OCI-LY7 (cell line): ENCODE results near the gene EEF1A2. TPM values are rescaled to one million over a fixed set of nuclear protein-coding genes. Genes with fewer than 3 reads are reported as not detected.

Source experiments
- BruUV-seq: library from RNA; stranded (reverse); fragments of 400-500 nt; replicated peaks from 2 replicates; lab custom pipeline; 2021; lab: Mats Ljungman, UMichigan
- CTCF ChIA-PET: fragments of 300-600 bp; sonication (Branson Sonifier 250); formaldehyde crosslinking; loops from one replicate; lab custom pipeline; 2022; ENCODE audit warnings: antibody characterized with exemption; ENCODE audit not compliant: unreplicated experiment; lab: Charles Lee
- POLR2A ChIA-PET: fragments of 300-600 bp; sonication (Branson Sonifier 250); formaldehyde crosslinking; loops from one replicate; lab custom pipeline; 2022; ENCODE audit warnings: antibody characterized with exemption; lab: Charles Lee
- DNase-seq: peaks from one replicate; pipeline ENCODE4 v3.0.0-alpha.2; 2015; ENCODE audit warnings: low spot score
- H2AFZ ChIP-seq: fragments of 200-600 bp; sonication (generic), shearing (Covaris generic); 2 replicates; pipeline ENCODE4 v1.6.1; 2014; ENCODE audit warnings: mild to moderate bottlenecking, antibody characterized with exemption, low read length, moderate library complexity
- H3K27ac ChIP-seq: fragments of 200-600 bp; sonication (generic); 2 replicates; pipeline ENCODE4 v1.5.1; 2014; ENCODE audit warnings: mixed run types, low read depth, mild to moderate bottlenecking, moderate library complexity, low read length, inconsistent platforms; ENCODE audit not compliant: poor library complexity, severe bottlenecking
- H3K36me3 ChIP-seq: fragments of 200-600 bp; sonication (generic); 2 replicates; pipeline ENCODE4 v1.6.1; 2014; ENCODE audit warnings: mild to moderate bottlenecking, antibody characterized with exemption, low read length, moderate library complexity, mixed read lengths; ENCODE audit not compliant: insufficient read depth
- H3K4me1 ChIP-seq: fragments of 200-600 bp; sonication (generic); 2 replicates; pipeline ENCODE4 v1.5.1; 2014; ENCODE audit warnings: mild to moderate bottlenecking, low read length; ENCODE audit not compliant: insufficient read depth, poor library complexity, severe bottlenecking
- H3K4me2 ChIP-seq: fragments of 200-600 bp; sonication (generic); 2 replicates; pipeline ENCODE4 v1.6.1; 2014; ENCODE audit warnings: mild to moderate bottlenecking, low read length
- H3K4me3 ChIP-seq: fragments of 200-600 bp; sonication (generic); 2 replicates; pipeline ENCODE4 v1.5.1; 2014; ENCODE audit warnings: mild to moderate bottlenecking, low read depth, low read length; ENCODE audit not compliant: poor library complexity, severe bottlenecking
- H3K79me2 ChIP-seq: fragments of 200-600 bp; sonication (generic); 2 replicates; pipeline ENCODE4 v1.6.1; 2016; ENCODE audit warnings: low read depth, mild to moderate bottlenecking, low read length, moderate library complexity, mixed read lengths; ENCODE audit not compliant: insufficient read depth
- H3K9me2 ChIP-seq: fragments of 200-600 bp; sonication (generic); 2 replicates; pipeline ENCODE4 v1.6.1; 2016; ENCODE audit warnings: mild to moderate bottlenecking, low read length, mixed read lengths; ENCODE audit not compliant: insufficient read depth
- H3K9me3 ChIP-seq: fragments of 200-600 bp; sonication (generic); 2 replicates; pipeline ENCODE4 v1.6.1; 2014; ENCODE audit warnings: mild to moderate bottlenecking, mixed run types, low read length, mixed read lengths
- H4K20me1 ChIP-seq: fragments of 200-600 bp; sonication (generic); 2 replicates; pipeline ENCODE4 v1.6.1; 2014; ENCODE audit warnings: mild to moderate bottlenecking, antibody characterized with exemption, low read length, moderate library complexity, mixed read lengths; ENCODE audit not compliant: insufficient read depth
- EZH2phosphoT487 ChIP-seq: fragments of 200-600 bp; sonication (generic); IDR thresholded peaks from 2 replicates; pipeline ENCODE4 v1.6.1; 2018; ENCODE audit warnings: low read depth, borderline replicate concordance, mild to moderate bottlenecking, mixed run types, antibody characterized with exemption, low read length, moderate library complexity, mixed read lengths
- intact Hi-C: fragments of 100-400 bp; cut with micrococcal nuclease; formaldehyde crosslinking; loops from one replicate; pipeline ENCODE4 v1.10.0; 2022; ENCODE audit not compliant: unreplicated experiment
- total RNA-seq, 2 experiments: library from RNA; depleted of rRNA in 1 of 2; stranded (reverse); fragments of >200 nt in 1 of 2; shearing (Covaris generic) in 1 of 2; gene quantifications; 2 replicates each; pipeline ENCODE4 v1.2.3, GENCODE V29; 2014 to 2022
- TF ChIP-seq, protein P1 (sequence below): fragments of 200-600 bp; sonication (generic); conservative IDR thresholded peaks from 2 replicates; pipeline ENCODE4 v1.5.1; 2014; ENCODE audit warnings: mild to moderate bottlenecking, antibody characterized with exemption, low read length, moderate library complexity, mixed read lengths

The EEF1A2 gene
- total RNA-seq, 2 experiments from 2014 or later = 0.22 TPM; not detected in 1

- Histone ChIP-seq H3K36me3 (no peaks in the 10 kb centered on the region), H3K4me1 (no peaks in the 10 kb centered on the region), H4K20me1 (no peaks in the 10 kb centered on the region), H3K79me2 (no peaks in the 10 kb centered on the region), H3K4me2 (no peak overlapping the region), H3K4me3 (no peak overlapping the region), H3K9me2 (no peaks in the 10 kb centered on the region), H3K9me3 (no peaks in the 10 kb centered on the region), H2AFZ (no peak overlapping the region), H3K27ac (no peak overlapping the region)
- DNase-seq = no peak
- no TSS peak for BruUV-seq
- TF ChIP-seq, protein P1, sequence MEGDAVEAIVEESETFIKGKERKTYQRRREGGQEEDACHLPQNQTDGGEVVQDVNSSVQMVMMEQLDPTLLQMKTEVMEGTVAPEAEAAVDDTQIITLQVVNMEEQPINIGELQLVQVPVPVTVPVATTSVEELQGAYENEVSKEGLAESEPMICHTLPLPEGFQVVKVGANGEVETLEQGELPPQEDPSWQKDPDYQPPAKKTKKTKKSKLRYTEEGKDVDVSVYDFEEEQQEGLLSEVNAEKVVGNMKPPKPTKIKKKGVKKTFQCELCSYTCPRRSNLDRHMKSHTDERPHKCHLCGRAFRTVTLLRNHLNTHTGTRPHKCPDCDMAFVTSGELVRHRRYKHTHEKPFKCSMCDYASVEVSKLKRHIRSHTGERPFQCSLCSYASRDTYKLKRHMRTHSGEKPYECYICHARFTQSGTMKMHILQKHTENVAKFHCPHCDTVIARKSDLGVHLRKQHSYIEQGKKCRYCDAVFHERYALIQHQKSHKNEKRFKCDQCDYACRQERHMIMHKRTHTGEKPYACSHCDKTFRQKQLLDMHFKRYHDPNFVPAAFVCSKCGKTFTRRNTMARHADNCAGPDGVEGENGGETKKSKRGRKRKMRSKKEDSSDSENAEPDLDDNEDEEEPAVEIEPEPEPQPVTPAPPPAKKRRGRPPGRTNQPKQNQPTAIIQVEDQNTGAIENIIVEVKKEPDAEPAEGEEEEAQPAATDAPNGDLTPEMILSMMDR = no peak
- intact Hi-C loops = no loop called here
- ChIA-PET POLR2A (no interaction called here), CTCF (no interaction called here)
These were observed 41.1 kb downstream of the EEF1A2 start for GRCh38 chr20:63457737-63458136.

DNA sequence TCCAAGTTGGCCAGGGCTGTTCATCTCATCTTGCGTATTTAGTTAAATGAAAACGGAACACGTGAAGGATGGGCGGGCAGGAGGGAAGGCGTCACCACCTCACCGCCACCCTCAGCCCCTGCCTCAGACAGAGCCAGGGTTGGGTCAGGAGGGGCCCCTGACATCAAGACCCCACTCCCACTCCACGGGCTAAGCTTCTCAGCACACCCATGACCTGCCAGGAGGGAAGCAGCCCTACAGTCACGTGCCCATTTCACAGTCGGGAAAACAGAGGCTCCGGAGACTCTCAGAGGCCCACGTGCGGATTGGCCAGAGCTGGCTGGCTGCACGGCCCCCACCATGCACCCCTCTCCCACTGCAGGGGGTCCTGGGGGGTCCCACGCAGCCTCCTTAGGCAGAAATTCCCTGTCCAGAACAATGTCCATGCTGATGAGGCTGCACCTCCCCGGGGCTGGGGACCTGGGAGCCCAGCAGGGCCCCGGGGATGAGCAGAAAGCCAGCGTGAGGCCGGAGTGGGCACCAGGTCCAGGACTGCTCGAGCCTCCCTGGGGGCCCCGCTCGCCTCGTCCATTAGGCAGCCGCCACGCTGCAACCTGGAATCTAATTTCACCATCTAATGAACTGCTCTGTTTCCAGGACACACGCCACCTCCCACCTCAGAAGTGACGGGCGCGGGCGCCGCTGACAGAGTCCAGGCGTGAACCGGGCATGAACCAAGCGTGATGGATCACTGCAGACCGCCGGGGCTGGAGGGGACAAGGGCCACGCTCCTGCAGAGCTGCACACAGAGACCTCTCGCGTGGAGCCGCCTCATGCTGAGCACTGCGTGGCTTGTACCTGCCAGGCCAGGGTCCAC is 42.2 kb downstream of the EEF1A2 start:
- no peak for DNase-seq
- H3K9me3 ChIP-seq = no peaks in the 10 kb centered on the region
- no TSS peak for BruUV-seq
- intact Hi-C loops = no loop called here
- no peak overlapping the region for H3K4me3 ChIP-seq
- H3K79me2 ChIP-seq = no peaks in the 10 kb centered on the region
- ChIA-PET POLR2A (no interaction called here), CTCF (no interaction called here)
- no peaks in the 10 kb centered on the region for H3K4me1 ChIP-seq
- H2AFZ ChIP-seq = no peak overlapping the region
- no peak overlapping the region for H3K27ac ChIP-seq
- no peaks in the 10 kb centered on the region for H4K20me1 ChIP-seq
- H3K36me3 ChIP-seq = no peaks in the 10 kb centered on the region
- H3K4me2 ChIP-seq = no peak overlapping the region
- no peak for TF ChIP-seq EZH2phosphoT487
- TF ChIP-seq, protein P1 = no peak
- H3K9me2 ChIP-seq = no peaks in the 10 kb centered on the region

DNA sequence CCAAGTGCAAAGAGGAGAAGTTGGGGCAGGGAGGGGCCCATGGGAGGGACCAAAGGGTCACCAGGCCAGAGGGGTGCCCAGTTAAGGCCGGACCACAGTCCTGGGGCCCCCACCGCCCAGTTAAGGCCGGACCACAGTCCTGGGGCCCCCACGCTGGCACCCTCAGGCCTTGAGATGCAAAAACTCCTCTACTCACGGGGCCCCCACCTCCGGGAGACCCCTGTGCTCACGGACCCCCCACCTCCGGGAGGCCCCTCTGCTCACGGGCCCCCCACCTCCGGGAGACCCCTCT is 43.4 kb downstream of the EEF1A2 start:
- Histone ChIP-seq H3K27ac (no peak overlapping the region), H3K9me3 (no peaks in the 10 kb centered on the region), H3K4me3 (no peak overlapping the region), H3K4me1 (no peaks in the 10 kb centered on the region), H3K79me2 (no peaks in the 10 kb centered on the region), H3K36me3 (no peaks in the 10 kb centered on the region), H3K4me2 (no peak overlapping the region), H3K9me2 (no peaks in the 10 kb centered on the region), H2AFZ (no peak overlapping the region), H4K20me1 (no peaks in the 10 kb centered on the region)
- BruUV-seq = no TSS peak
- CTCF ChIA-PET = no interaction called here
- no peak for DNase-seq
- POLR2A ChIA-PET = no interaction called here
- no peak for TF ChIP-seq EZH2phosphoT487
- TF ChIP-seq, protein P1 = no peak
- intact Hi-C loops = no loop called here
